ENCODE results near the gene CDH13.

The CDH13 gene

DNA sequence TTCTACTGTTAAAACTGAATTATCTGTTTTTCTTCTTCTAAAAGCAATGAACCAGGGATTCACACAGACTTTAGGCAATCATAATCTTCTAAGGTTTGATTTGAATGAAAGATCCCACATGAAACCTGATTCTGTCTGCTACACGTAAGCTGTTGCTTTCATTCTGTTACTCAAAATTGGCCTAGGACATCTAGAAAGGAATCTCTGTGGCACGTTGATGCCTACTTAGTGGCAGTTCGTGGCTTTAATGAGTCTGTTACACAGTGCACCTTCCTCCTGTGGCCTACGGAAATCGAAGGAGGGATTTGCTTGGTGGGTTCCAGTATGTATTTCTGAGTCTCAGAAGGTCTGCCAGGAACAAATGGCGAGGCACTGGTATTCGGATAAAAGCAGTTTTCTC lies 691.6 kb downstream of the CDH13 start:
- TF ChIP-seq, protein P1, sequence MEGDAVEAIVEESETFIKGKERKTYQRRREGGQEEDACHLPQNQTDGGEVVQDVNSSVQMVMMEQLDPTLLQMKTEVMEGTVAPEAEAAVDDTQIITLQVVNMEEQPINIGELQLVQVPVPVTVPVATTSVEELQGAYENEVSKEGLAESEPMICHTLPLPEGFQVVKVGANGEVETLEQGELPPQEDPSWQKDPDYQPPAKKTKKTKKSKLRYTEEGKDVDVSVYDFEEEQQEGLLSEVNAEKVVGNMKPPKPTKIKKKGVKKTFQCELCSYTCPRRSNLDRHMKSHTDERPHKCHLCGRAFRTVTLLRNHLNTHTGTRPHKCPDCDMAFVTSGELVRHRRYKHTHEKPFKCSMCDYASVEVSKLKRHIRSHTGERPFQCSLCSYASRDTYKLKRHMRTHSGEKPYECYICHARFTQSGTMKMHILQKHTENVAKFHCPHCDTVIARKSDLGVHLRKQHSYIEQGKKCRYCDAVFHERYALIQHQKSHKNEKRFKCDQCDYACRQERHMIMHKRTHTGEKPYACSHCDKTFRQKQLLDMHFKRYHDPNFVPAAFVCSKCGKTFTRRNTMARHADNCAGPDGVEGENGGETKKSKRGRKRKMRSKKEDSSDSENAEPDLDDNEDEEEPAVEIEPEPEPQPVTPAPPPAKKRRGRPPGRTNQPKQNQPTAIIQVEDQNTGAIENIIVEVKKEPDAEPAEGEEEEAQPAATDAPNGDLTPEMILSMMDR (IDR thresholded peaks at IDR 0.05; ENCODE audit: insufficient read depth, low read length, poor library complexity, severe bottlenecking), result no peak
- H3K27me3 ChIP-seq (replicated peaks; ENCODE audit: control insufficient read depth, insufficient read depth, low read length), result no peaks in the 10 kb centered on the region
- H3K36me3 ChIP-seq (ENCODE audit: control insufficient read depth, insufficient read depth, low read length), result no peaks in the 10 kb centered on the region
- DNase-seq (ENCODE audit: extremely low read depth, insufficient read length), result no peak
- no peak overlapping the region for H3K4me3 ChIP-seq (replicated peaks; ENCODE audit: low read depth, low read length)

DNA sequence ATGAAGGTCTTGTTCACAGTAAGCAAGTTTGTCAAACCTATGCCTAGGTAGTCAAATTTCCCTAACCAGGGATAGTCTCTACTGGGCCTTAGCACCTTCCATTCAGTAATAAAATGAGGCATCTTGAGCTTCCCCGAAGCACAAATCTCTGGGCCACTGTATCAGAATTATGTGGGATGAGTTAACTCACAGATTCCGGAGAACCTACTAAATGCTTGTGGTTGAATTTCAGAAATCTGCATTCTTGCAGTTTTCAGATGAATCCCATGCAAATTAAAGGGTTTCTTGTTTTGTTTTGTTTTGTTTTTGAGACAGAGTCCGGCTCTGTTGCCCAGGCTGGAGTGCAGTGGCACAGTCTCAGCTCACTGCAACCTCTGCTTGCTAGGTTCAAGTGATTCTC lies 702.2 kb downstream of the CDH13 start:
- TF ChIP-seq, protein P1 (IDR thresholded peaks at IDR 0.05; ENCODE audit: insufficient read depth, low read length, poor library complexity, severe bottlenecking), result no peak
- H3K27me3 ChIP-seq (replicated peaks; ENCODE audit: control insufficient read depth, insufficient read depth, low read length), result no peaks in the 10 kb centered on the region; the same call in 1 of the 2 replicates
- DNase-seq (ENCODE audit: extremely low read depth, insufficient read length), result no peak
- no peak overlapping the region for H3K4me3 ChIP-seq (replicated peaks; ENCODE audit: low read depth, low read length)
- H3K36me3 ChIP-seq (ENCODE audit: control insufficient read depth, insufficient read depth, low read length), result no peaks in the 10 kb centered on the region

DNA sequence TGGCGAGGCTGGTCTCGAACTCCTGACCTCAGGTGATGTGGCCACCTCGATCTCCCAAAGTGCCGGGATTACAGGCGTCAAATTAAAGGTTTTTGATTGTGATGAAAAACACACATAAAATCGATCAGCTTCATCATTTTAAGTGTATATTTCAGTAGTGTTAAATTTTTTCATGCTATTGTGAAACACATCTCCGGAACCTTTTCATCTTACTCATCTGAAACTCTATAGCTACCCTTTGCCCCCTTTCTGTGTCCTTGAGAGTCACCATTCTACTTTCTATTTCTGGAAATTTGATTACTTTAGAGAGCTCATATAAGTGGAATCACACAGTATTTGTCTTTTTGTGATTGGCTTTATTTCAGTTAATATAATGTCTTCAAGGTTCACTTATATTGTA lies 702.7 kb downstream of the CDH13 start:
- TF ChIP-seq, protein P1 (IDR thresholded peaks at IDR 0.05; ENCODE audit: insufficient read depth, low read length, poor library complexity, severe bottlenecking), result no peak
- no peak for DNase-seq (ENCODE audit: extremely low read depth, insufficient read length)
- Histone ChIP-seq H3K4me3 (replicated peaks; ENCODE audit: low read depth, low read length) (no peak overlapping the region), H3K27me3 (replicated peaks; ENCODE audit: control insufficient read depth, insufficient read depth, low read length) (no peaks in the 10 kb centered on the region; the same call in 1 of the 2 replicates), H3K36me3 (ENCODE audit: control insufficient read depth, insufficient read depth, low read length) (no peaks in the 10 kb centered on the region)

DNA sequence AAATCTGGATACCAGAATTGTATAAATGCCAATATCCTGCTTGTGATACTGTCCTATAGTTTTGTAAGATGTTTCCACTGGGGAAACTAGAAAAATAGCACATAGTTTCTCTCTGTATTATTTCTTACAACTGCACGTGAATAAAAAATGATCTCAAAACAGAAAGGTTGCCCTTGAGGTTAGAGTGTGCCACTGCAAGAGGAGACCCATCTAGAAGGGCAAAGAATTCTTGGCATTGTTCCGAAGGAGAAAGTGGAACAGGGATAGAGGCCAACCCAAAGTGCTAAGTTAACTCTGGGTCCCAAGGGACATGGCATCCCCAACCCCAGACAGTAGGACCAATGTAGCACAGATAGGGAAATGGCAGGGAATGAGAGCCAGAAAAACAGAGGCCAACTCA lies 703.5 kb downstream of the CDH13 start:
- no peaks in the 10 kb centered on the region; the same call in 1 of the 2 replicates for H3K27me3 ChIP-seq (replicated peaks; ENCODE audit: control insufficient read depth, insufficient read depth, low read length)
- TF ChIP-seq, protein P1 (IDR thresholded peaks at IDR 0.05; ENCODE audit: insufficient read depth, low read length, poor library complexity, severe bottlenecking), result no peak
- DNase-seq (ENCODE audit: extremely low read depth, insufficient read length), result no peak
- H3K36me3 ChIP-seq (ENCODE audit: control insufficient read depth, insufficient read depth, low read length), result no peaks in the 10 kb centered on the region
- no peak overlapping the region for H3K4me3 ChIP-seq (replicated peaks; ENCODE audit: low read depth, low read length)

DNA sequence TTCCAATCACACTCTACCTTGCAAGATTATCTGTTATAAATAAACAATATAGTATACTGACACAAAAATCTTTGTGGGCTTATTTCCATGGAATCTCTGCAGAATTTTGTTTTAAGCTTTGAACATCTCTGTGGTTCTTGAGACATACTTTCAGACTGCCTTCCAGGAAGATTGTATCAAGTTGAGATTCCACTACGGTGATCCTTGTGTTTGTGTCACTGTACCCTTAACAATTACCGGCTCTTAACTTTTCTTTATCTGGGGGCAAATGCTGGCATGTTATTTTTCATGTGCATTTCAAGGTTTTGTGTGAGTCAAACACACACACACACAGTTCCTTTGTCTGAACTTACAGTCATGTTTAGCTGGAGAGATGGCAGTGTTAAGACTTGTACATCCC lies 708.3 kb downstream of the CDH13 start:
- DNase-seq (ENCODE audit: extremely low read depth, insufficient read length), result no peak
- Histone ChIP-seq H3K27me3 (replicated peaks; ENCODE audit: control insufficient read depth, insufficient read depth, low read length) (no peaks in the 10 kb centered on the region; the same call in 1 of the 2 replicates), H3K4me3 (replicated peaks; ENCODE audit: low read depth, low read length) (no peak overlapping the region), H3K36me3 (ENCODE audit: control insufficient read depth, insufficient read depth, low read length) (no peaks in the 10 kb centered on the region)
- TF ChIP-seq, protein P1 (IDR thresholded peaks at IDR 0.05; ENCODE audit: insufficient read depth, low read length, poor library complexity, severe bottlenecking), result no peak

DNA sequence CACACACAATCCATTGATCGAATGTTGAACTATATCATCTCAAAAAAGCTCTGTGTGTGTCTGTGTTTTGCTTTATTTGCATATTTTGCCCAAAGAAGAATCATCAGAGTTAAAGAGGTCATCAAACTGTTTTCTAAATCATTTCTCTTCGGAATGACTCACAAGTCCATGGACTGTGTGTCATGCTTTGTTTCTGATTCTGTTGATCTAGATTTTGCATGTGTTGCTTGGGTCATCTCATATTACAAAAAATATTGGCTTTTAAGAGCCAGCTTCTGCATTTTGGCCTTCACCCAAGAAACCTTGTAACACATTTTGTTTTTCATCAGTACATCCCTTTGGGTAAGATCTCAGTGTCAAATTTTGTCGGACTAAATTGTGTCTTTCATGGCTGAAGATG lies 709.8 kb downstream of the CDH13 start:
- Histone ChIP-seq H3K4me3 (replicated peaks; ENCODE audit: low read depth, low read length) (no peak overlapping the region), H3K36me3 (ENCODE audit: control insufficient read depth, insufficient read depth, low read length) (no peaks in the 10 kb centered on the region), H3K27me3 (replicated peaks; ENCODE audit: control insufficient read depth, insufficient read depth, low read length) (no peaks in the 10 kb centered on the region)
- DNase-seq (ENCODE audit: extremely low read depth, insufficient read length), result no peak
- TF ChIP-seq, protein P1 (IDR thresholded peaks at IDR 0.05; ENCODE audit: insufficient read depth, low read length, poor library complexity, severe bottlenecking), result no peak
